ENCODE results near the gene LPP.

Gene LPP

GRCh38 chr3:188343894-188344293, 189.9 kb downstream of the LPP start:
- no peak for DNase-seq

GRCh38 chr3:188345223-188345622, 191.3 kb downstream of the LPP start:
- no peak for DNase-seq

- no peak for DNase-seq
Measured at GRCh38 chr3:188348435-188349244, 194.7 kb downstream of the LPP start.

GRCh38 chr3:188349351-188349901, 195.5 kb downstream of the LPP start:
- no peak for DNase-seq

- no peak for DNase-seq
Measured at GRCh38 chr3:188349933-188350332, 196.0 kb downstream of the LPP start.

- DNase-seq, result no peak
Measured at GRCh38 chr3:188350961-188351360, 197.0 kb downstream of the LPP start.

GRCh38 chr3:188351648-188352047, 197.7 kb downstream of the LPP start:
- no peak for DNase-seq

GRCh38 chr3:188352196-188352927, 198.4 kb downstream of the LPP start:
- no peak for DNase-seq

GRCh38 chr3:188353426-188353825, 199.5 kb downstream of the LPP start:
- DNase-seq, result no peak

GRCh38 chr3:188358787-188359493, 205.0 kb downstream of the LPP start:
- DNase-seq, result peak in 1 of 4 experiments; percentile 7

- DNase-seq, result no peak
Measured at GRCh38 chr3:188360364-188360881, 206.5 kb downstream of the LPP start.

GRCh38 chr3:188361888-188362287, 207.9 kb downstream of the LPP start:
- DNase-seq, result no peak

- DNase-seq, result no peak
Measured at GRCh38 chr3:188362405-188362831, 208.5 kb downstream of the LPP start.

- no peak for DNase-seq
Measured at GRCh38 chr3:188365184-188365583, 211.2 kb downstream of the LPP start.

- no peak for DNase-seq
Measured at GRCh38 chr3:188365988-188366698, 212.2 kb downstream of the LPP start.

- DNase-seq, result no peak
Measured at GRCh38 chr3:188367678-188368077, 213.7 kb downstream of the LPP start.

- no peak for DNase-seq
Measured at GRCh38 chr3:188369526-188369925, 215.6 kb downstream of the LPP start.

GRCh38 chr3:188370081-188370830, 216.3 kb downstream of the LPP start:
- no peak for DNase-seq

- DNase-seq, result no peak
Measured at GRCh38 chr3:188378786-188379185, 224.8 kb downstream of the LPP start.

- DNase-seq, result no peak
Measured at GRCh38 chr3:188380252-188380651, 226.3 kb downstream of the LPP start.

- no peak for DNase-seq
Measured at GRCh38 chr3:188380722-188381121, 226.8 kb downstream of the LPP start.

- no peak for DNase-seq
Measured at GRCh38 chr3:188383748-188384147, 229.8 kb downstream of the LPP start.
